H1 (cell line): ENCODE data around the gene MYOM3. TPM values are rescaled to one million over a fixed set of nuclear protein-coding genes. Genes with fewer than 3 reads are reported as not detected.

ENCODE experiments used
- ASH2L ChIP-seq: fragments of 200-600, 300-600 bp; sonication (generic); IDR thresholded peaks from one replicate; pipeline ENCODE4 v1.7.1; 2017; ENCODE audit warnings: low read length
- EGR1 ChIP-seq: IDR thresholded peaks from 2 replicates; pipeline ENCODE4 v1.6.1; 2011; ENCODE audit warnings: low read depth, low read length, borderline replicate concordance
- POLR2AphosphoS5 ChIP-seq: IDR thresholded peaks from 2 replicates; pipeline ENCODE4 v1.6.1; 2011; ENCODE audit warnings: low read depth, low read length
- SP4 ChIP-seq: IDR thresholded peaks from 2 replicates; pipeline ENCODE4 v1.6.1; 2012; ENCODE audit warnings: low read length, inconsistent platforms
- YY1 ChIP-seq: IDR thresholded peaks from 2 replicates; pipeline ENCODE4 v1.6.1; 2011; ENCODE audit warnings: low read depth, mild to moderate bottlenecking, low read length
- polyA plus RNA-seq, 7 experiments: library from polyadenylated mRNA; depleted of rRNA in 3 of 7; stranded (reverse) in 5 of 7; unstranded in 2 of 7; fragments of >200 nt in 5 of 7; fragments of 200-250 nt in 2 of 7; gene quantifications; 1 replicate in 5 of 7; 2 replicates in 1 of 7; 4 replicates in 1 of 7; pipeline versions ENCODE4 v1.2.1 to v1.2.3, GENCODE V29; 2011 to 2013; ENCODE audit warnings: missing spikeins in 2 of 7, mixed read lengths in 2 of 7
- total RNA-seq: library from RNA; stranded (reverse); fragmentation: NEBNext Ultra II Directional; extraction: Animal tissue kit (Norgen Biotek cat#: 25700); gene quantifications from 2 replicates; pipeline ENCODE4 v1.2.1, GENCODE V29; 2021
- TF ChIP-seq, protein P1 (sequence below): fragments of 300-600 bp; sonication (generic); IDR thresholded peaks from 2 replicates; pipeline ENCODE4 v1.7.1; 2012; ENCODE audit warnings: low read length, moderate library complexity, mild to moderate bottlenecking, inconsistent platforms; ENCODE audit not compliant: insufficient replicate concordance

Gene MYOM3
- total and polyA plus RNA-seq, 2 of the 8 experiments (the other 6 are each of a cell fraction or from before 2014, with no cell fraction given): 0.08 to 0.09 TPM

DNA sequence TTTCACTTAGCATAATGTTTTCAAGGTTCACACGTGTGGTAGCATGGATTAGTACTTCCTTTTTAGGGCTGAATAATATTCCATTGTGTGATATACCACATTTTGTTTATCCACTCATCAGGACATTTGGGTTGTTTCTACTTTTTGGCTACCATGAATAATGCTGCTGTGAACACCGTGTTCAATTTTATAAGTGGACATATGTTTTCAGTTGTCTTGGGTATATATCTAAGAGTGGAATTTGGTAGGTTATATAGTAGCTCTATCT, 27.2 kb upstream of the MYOM3 start (continued):
- TF ChIP-seq, protein P1, sequence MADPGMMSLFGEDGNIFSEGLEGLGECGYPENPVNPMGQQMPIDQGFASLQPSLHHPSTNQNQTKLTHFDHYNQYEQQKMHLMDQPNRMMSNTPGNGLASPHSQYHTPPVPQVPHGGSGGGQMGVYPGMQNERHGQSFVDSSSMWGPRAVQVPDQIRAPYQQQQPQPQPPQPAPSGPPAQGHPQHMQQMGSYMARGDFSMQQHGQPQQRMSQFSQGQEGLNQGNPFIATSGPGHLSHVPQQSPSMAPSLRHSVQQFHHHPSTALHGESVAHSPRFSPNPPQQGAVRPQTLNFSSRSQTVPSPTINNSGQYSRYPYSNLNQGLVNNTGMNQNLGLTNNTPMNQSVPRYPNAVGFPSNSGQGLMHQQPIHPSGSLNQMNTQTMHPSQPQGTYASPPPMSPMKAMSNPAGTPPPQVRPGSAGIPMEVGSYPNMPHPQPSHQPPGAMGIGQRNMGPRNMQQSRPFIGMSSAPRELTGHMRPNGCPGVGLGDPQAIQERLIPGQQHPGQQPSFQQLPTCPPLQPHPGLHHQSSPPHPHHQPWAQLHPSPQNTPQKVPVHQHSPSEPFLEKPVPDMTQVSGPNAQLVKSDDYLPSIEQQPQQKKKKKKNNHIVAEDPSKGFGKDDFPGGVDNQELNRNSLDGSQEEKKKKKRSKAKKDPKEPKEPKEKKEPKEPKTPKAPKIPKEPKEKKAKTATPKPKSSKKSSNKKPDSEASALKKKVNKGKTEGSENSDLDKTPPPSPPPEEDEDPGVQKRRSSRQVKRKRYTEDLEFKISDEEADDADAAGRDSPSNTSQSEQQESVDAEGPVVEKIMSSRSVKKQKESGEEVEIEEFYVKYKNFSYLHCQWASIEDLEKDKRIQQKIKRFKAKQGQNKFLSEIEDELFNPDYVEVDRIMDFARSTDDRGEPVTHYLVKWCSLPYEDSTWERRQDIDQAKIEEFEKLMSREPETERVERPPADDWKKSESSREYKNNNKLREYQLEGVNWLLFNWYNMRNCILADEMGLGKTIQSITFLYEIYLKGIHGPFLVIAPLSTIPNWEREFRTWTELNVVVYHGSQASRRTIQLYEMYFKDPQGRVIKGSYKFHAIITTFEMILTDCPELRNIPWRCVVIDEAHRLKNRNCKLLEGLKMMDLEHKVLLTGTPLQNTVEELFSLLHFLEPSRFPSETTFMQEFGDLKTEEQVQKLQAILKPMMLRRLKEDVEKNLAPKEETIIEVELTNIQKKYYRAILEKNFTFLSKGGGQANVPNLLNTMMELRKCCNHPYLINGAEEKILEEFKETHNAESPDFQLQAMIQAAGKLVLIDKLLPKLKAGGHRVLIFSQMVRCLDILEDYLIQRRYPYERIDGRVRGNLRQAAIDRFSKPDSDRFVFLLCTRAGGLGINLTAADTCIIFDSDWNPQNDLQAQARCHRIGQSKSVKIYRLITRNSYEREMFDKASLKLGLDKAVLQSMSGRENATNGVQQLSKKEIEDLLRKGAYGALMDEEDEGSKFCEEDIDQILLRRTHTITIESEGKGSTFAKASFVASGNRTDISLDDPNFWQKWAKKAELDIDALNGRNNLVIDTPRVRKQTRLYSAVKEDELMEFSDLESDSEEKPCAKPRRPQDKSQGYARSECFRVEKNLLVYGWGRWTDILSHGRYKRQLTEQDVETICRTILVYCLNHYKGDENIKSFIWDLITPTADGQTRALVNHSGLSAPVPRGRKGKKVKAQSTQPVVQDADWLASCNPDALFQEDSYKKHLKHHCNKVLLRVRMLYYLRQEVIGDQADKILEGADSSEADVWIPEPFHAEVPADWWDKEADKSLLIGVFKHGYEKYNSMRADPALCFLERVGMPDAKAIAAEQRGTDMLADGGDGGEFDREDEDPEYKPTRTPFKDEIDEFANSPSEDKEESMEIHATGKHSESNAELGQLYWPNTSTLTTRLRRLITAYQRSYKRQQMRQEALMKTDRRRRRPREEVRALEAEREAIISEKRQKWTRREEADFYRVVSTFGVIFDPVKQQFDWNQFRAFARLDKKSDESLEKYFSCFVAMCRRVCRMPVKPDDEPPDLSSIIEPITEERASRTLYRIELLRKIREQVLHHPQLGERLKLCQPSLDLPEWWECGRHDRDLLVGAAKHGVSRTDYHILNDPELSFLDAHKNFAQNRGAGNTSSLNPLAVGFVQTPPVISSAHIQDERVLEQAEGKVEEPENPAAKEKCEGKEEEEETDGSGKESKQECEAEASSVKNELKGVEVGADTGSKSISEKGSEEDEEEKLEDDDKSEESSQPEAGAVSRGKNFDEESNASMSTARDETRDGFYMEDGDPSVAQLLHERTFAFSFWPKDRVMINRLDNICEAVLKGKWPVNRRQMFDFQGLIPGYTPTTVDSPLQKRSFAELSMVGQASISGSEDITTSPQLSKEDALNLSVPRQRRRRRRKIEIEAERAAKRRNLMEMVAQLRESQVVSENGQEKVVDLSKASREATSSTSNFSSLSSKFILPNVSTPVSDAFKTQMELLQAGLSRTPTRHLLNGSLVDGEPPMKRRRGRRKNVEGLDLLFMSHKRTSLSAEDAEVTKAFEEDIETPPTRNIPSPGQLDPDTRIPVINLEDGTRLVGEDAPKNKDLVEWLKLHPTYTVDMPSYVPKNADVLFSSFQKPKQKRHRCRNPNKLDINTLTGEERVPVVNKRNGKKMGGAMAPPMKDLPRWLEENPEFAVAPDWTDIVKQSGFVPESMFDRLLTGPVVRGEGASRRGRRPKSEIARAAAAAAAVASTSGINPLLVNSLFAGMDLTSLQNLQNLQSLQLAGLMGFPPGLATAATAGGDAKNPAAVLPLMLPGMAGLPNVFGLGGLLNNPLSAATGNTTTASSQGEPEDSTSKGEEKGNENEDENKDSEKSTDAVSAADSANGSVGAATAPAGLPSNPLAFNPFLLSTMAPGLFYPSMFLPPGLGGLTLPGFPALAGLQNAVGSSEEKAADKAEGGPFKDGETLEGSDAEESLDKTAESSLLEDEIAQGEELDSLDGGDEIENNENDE: no peak
- TF ChIP-seq ASH2L (no peak), YY1 (no peak), SP4 (no peak), POLR2AphosphoS5 (no peak), EGR1 (no peak)
